ENCODE results near the gene IFNGR1. TPM values are rescaled to one million over a fixed set of nuclear protein-coding genes. Genes with fewer than 3 reads are reported as not detected.

Gene IFNGR1
- total and polyA plus RNA-seq, 2 of the 13 experiments (the other 11 are each of a cell fraction or from before 2014, with no cell fraction given) = 82.8 to 87.8 TPM

DNA sequence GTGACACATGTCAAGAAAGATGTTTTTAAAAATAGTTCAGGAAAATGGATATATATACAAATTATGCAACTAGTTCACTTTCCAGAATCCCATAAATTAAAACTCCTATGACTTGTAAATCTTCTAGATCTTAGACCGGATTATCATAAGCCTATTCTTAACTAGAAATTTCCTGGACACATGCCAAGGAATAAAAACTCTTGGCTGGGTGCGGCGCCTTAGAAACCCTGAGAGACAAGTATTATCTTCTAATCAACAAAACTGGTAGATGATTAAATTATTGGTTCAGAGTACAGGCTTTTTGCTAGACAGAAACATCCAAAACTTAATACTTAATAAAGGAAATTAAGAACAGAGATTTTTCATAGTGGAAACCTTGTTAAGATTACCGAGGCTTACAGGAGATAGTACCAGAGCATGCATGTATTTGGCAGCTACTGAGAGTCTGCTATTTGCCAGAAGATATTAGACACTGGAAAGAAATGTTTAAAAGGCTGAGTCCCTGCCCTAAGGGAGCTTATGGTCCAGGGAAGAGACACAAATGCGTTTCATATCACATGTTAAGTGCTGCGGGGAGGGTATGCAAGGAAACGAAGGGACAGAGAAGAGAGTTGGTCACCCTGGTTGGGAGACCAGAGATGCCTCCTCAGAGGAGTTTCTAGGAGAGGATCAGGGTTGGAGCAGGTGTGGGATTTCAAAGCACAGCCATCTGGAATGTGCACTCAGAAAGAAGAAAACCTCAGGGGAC lies 46.5 kb upstream of the IFNGR1 start:
- H3K4me3 ChIP-seq (replicated peaks in 1 of 3; ENCODE audit: insufficient read depth in 1 of 3, low read depth in 2 of 3, low read length in 3 of 3) = no peak overlapping the region
- H3K4me1 ChIP-seq (ENCODE audit: insufficient read depth, low read length) = peaks cover 15% of the 10 kb centered on the region
- ChIA-PET POLR2A (no interaction called here), CTCF (ENCODE audit: low intra/inter-chr PET ratio, low total read pairs) (no interaction called here)
- no peaks in the 10 kb centered on the region for H3K9me3 ChIP-seq (ENCODE audit: low read length)
- no peak for ATAC-seq
- H3K27me3 ChIP-seq (ENCODE audit: control insufficient read depth in 1 of 2, insufficient read depth in 2 of 2, low read length in 2 of 2) = no peaks in the 10 kb centered on the region
- DNase-seq (ENCODE audit: low spot score) = no peak
- H3K79me2 ChIP-seq (ENCODE audit: insufficient read depth, low read length) = no peaks in the 10 kb centered on the region
- no peak overlapping the region for H3K27ac ChIP-seq (ENCODE audit: extremely low read length, insufficient read depth, low read length)
- intact Hi-C loops (cut with micrococcal nuclease; ENCODE audit: unreplicated experiment) (no loop called here), in situ Hi-C loops (cut with HindIII; ENCODE audit: extremely low pct_ligation_motif_present, low pct_unique_long_range_greater_than_20kb) (loop anchor here (5.0 kb wide), 1 partner anchor 173 kb away; no protein-coding TSS in a partner anchor)
- H2AFZ ChIP-seq (ENCODE audit: low read length) = no peak overlapping the region
- H4K20me1 ChIP-seq (ENCODE audit: insufficient read depth, low read length) = no peaks in the 10 kb centered on the region
- no peaks in the 10 kb centered on the region for H3K36me3 ChIP-seq (replicated peaks in 1 of 2; ENCODE audit: control insufficient read depth in 1 of 2, insufficient read depth in 2 of 2, low read length in 2 of 2)
- no peak overlapping the region for H3K4me2 ChIP-seq (ENCODE audit: low read depth, low read length)
- TF ChIP-seq, protein P1, sequence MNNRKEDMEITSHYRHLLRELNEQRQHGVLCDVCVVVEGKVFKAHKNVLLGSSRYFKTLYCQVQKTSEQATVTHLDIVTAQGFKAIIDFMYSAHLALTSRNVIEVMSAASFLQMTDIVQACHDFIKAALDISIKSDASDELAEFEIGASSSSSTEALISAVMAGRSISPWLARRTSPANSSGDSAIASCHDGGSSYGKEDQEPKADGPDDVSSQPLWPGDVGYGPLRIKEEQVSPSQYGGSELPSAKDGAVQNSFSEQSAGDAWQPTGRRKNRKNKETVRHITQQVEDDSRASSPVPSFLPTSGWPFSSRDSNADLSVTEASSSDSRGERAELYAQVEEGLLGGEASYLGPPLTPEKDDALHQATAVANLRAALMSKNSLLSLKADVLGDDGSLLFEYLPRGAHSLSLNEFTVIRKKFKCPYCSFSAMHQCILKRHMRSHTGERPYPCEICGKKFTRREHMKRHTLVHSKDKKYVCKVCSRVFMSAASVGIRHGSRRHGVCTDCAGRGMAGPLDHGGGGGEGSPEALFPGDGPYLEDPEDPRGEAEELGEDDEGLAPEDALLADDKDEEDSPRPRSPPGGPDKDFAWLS (CRISPR knock-in tag; IDR thresholded peaks at IDR 0.05; ENCODE audit: borderline replicate concordance) = no peak
- no peak for TF ChIP-seq ZNF292 (CRISPR knock-in tag; IDR thresholded peaks at IDR 0.05; ENCODE audit: borderline replicate concordance, low read depth)
- no peak for TF ChIP-seq ZNF629 (CRISPR knock-in tag; conservative IDR thresholded peaks at IDR 0.05)
- no peak for TF ChIP-seq ZNF839 (CRISPR knock-in tag; IDR thresholded peaks at IDR 0.05; ENCODE audit: borderline replicate concordance)
- no peak for TF ChIP-seq ZNF121 (CRISPR knock-in tag; IDR thresholded peaks at IDR 0.05)
- no peak for TF ChIP-seq ZNF224 (CRISPR knock-in tag; IDR thresholded peaks at IDR 0.05)
- TF ChIP-seq ZNF564 (CRISPR knock-in tag; IDR thresholded peaks at IDR 0.05) = no peak
- no peak for TF ChIP-seq DMAP1 (CRISPR knock-in tag; IDR thresholded peaks at IDR 0.05)
- TF ChIP-seq MBNL3 (CRISPR knock-in tag; conservative IDR thresholded peaks at IDR 0.05) = no peak
- no peak for TF ChIP-seq TEAD3 (CRISPR knock-in tag; optimal IDR thresholded peaks at IDR 0.05; ENCODE audit: borderline replicate concordance)
- TF ChIP-seq ZBTB8A (CRISPR knock-in tag; IDR thresholded peaks at IDR 0.05; ENCODE audit: borderline replicate concordance, low read depth) = no peak
- no peak for TF ChIP-seq JDP2 (CRISPR knock-in tag; IDR thresholded peaks at IDR 0.05; ENCODE audit: borderline replicate concordance)
- TF ChIP-seq HNF4A (CRISPR knock-in tag; IDR thresholded peaks at IDR 0.05) = no peak
- no peak for TF ChIP-seq AKAP8 (CRISPR knock-in tag; IDR thresholded peaks at IDR 0.05)
- TF ChIP-seq MXI1 (IDR thresholded peaks at IDR 0.05; ENCODE audit: borderline replicate concordance, low read depth, low read length) = no peak
- TF ChIP-seq, protein P2, sequence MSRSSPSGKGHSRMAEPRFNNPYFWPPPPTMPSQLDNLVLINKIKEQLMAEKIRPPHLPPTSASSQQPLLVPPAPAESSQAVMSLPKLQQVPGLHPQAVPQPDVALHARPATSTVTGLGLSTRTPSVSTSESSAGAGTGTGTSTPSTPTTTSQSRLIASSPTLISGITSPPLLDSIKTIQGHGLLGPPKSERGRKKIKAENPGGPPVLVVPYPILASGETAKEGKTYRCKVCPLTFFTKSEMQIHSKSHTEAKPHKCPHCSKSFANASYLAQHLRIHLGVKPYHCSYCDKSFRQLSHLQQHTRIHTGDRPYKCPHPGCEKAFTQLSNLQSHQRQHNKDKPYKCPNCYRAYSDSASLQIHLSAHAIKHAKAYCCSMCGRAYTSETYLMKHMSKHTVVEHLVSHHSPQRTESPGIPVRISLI (CRISPR knock-in tag; IDR thresholded peaks at IDR 0.05; ENCODE audit: borderline replicate concordance) = no peak
- TF ChIP-seq, protein P3, sequence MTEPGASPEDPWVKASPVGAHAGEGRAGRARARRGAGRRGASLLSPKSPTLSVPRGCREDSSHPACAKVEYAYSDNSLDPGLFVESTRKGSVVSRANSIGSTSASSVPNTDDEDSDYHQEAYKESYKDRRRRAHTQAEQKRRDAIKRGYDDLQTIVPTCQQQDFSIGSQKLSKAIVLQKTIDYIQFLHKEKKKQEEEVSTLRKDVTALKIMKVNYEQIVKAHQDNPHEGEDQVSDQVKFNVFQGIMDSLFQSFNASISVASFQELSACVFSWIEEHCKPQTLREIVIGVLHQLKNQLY (CRISPR knock-in tag; IDR thresholded peaks at IDR 0.05) = no peak
- WGBS (ENCODE audit: low lambda C conversion rate) = 76% methylated on average over 7 of the region's 7 CpGs
- no TSS peak for BruUV-seq (replicated peaks)
- FAIRE-seq = no peak
- H3K9ac ChIP-seq (ENCODE audit: insufficient read depth, low read depth, low read length) = no peak overlapping the region

All from HepG2 (cell line).